Coronary artery (tissue), 2 donors: ENCODE results near the gene XXYLT1.

Experiments used
- DNase-seq: peaks from one replicate; pipeline ENCODE4 v3.0.0-alpha.2; 2017; ENCODE audit warnings: low spot score
- H3K27ac ChIP-seq, 2 donors: fragments of 200-600 bp; sonication (generic); one replicate each; pipeline ENCODE4 v1.5.1; 2016 to 2019
- H3K4me3 ChIP-seq: fragments of 200-600 bp; sonication (generic); 2 replicates; pipeline ENCODE4 v1.5.1; 2016; ENCODE audit warnings: mild to moderate bottlenecking, moderate library complexity
- CTCF ChIP-seq: fragments of 200-600 bp; sonication (generic); IDR thresholded peaks from one replicate; pipeline ENCODE4 v1.5.1; 2019; ENCODE audit warnings: antibody characterized with exemption

XXYLT1 gene

GRCh38 chr3:195170496-195170895 is 100.5 kb downstream of the XXYLT1 start:
- TF ChIP-seq CTCF = no peak
- H3K27ac ChIP-seq = no peak overlapping the region

GRCh38 chr3:195169011-195169649 is 101.8 kb downstream of the XXYLT1 start:
- H3K4me3 ChIP-seq = no peak overlapping the region
- DNase-seq = no peak
- no peak overlapping the region for H3K27ac ChIP-seq
- no peak for TF ChIP-seq CTCF

More at GRCh38 chr3:195170496-195170895, 100.5 kb downstream of the XXYLT1 start:
- DNase-seq = no peak
- H3K4me3 ChIP-seq = no peak overlapping the region

- Histone ChIP-seq H3K4me3 (no peak overlapping the region), H3K27ac (no peak overlapping the region)
- DNase-seq = no peak
- TF ChIP-seq CTCF = no peak
Measured at GRCh38 chr3:195168009-195168762, 102.8 kb downstream of the XXYLT1 start.

- TF ChIP-seq CTCF = no peak
- Histone ChIP-seq H3K27ac (no peak overlapping the region), H3K4me3 (no peak overlapping the region)
- DNase-seq = no peak
Measured at GRCh38 chr3:195165790-195166189, 105.2 kb downstream of the XXYLT1 start.

- Histone ChIP-seq H3K4me3 (no peak overlapping the region), H3K27ac (no peak overlapping the region)
- no peak for DNase-seq
- TF ChIP-seq CTCF = no peak
Measured at GRCh38 chr3:195165265-195165609, 105.7 kb downstream of the XXYLT1 start.

GRCh38 chr3:195164573-195165264 is 106.2 kb downstream of the XXYLT1 start:
- TF ChIP-seq CTCF = no peak
- DNase-seq = no peak
- Histone ChIP-seq H3K4me3 (no peak overlapping the region), H3K27ac (no peak overlapping the region)
